Mesendoderm (in vitro differentiated cells): ENCODE results near the gene ABL1.
"Not testable (repeated sequence)": the region's sequence is repeated elsewhere in the genome, so short reads cannot be mapped to it uniquely, and the experiment has no call there.

Source experiments
- DNase-seq: peaks from one replicate; pipeline ENCODE4 v3.0.0; 2013
- H2AK5ac ChIP-seq: 2 replicates; pipeline ENCODE4 v1.6.1; 2013; ENCODE audit warnings: low read length, inconsistent platforms
- H2BK120ac ChIP-seq: 2 replicates; pipeline ENCODE4 v1.6.1; 2013; ENCODE audit warnings: low read depth, mild to moderate bottlenecking, low read length, moderate library complexity, mixed read lengths
- H2BK15ac ChIP-seq: replicated peaks from 2 replicates; pipeline ENCODE4 v1.6.1; 2013; ENCODE audit warnings: low read depth, mild to moderate bottlenecking, moderate library complexity
- H2BK5ac ChIP-seq: 2 replicates; pipeline ENCODE4 v1.6.1; 2013; ENCODE audit warnings: low read length, inconsistent platforms
- H3K18ac ChIP-seq: 2 replicates; pipeline ENCODE4 v1.6.1; 2013; ENCODE audit warnings: mild to moderate bottlenecking, low read length, mixed read lengths
- H3K23ac ChIP-seq: one replicate; pipeline ENCODE4 v1.6.1; 2013; ENCODE audit warnings: low read length
- H3K27ac ChIP-seq: 2 replicates; pipeline ENCODE4 v1.5.1; 2013; ENCODE audit warnings: low read depth, mild to moderate bottlenecking, inconsistent platforms, low read length, moderate library complexity
- H3K27me3 ChIP-seq: 2 replicates; pipeline ENCODE4 v1.6.1; 2013; ENCODE audit warnings: low read length, control low read depth, mild to moderate bottlenecking, inconsistent platforms; ENCODE audit not compliant: insufficient read depth, poor library complexity
- H3K36me3 ChIP-seq: 2 replicates; pipeline ENCODE4 v1.6.1; 2013; ENCODE audit warnings: low read length, inconsistent platforms; ENCODE audit not compliant: control insufficient read depth, insufficient read depth
- H3K4ac ChIP-seq: one replicate; pipeline ENCODE4 v1.6.1; 2013; ENCODE audit warnings: low read depth, mild to moderate bottlenecking, low read length, moderate library complexity
- H3K4me1 ChIP-seq: 2 replicates; pipeline ENCODE4 v1.6.1; 2013; ENCODE audit warnings: low read depth, low read length, inconsistent platforms; ENCODE audit not compliant: control insufficient read depth
- H3K4me2 ChIP-seq: 2 replicates; pipeline ENCODE4 v1.6.1; 2013; ENCODE audit warnings: low read length
- H3K4me3 ChIP-seq: 2 replicates; pipeline ENCODE4 v1.5.1; 2013; ENCODE audit warnings: mild to moderate bottlenecking, low read length
- H3K56ac ChIP-seq: one replicate; pipeline ENCODE4 v1.6.1; 2013; ENCODE audit warnings: low read length
- H3K79me1 ChIP-seq: 2 replicates; pipeline ENCODE4 v1.6.1; 2013; ENCODE audit warnings: low read length, inconsistent platforms
- H3K79me2 ChIP-seq: 2 replicates; pipeline ENCODE4 v1.6.1; 2013; ENCODE audit warnings: mild to moderate bottlenecking, low read length; ENCODE audit not compliant: control insufficient read depth, insufficient read depth
- H3K9ac ChIP-seq: 2 replicates; pipeline ENCODE4 v1.6.1; 2013; ENCODE audit warnings: low read length, inconsistent platforms
- H4K5ac ChIP-seq: one replicate; pipeline ENCODE4 v1.6.1; 2013; ENCODE audit warnings: low read length
- H4K8ac ChIP-seq: one replicate; pipeline ENCODE4 v1.6.1; 2013; ENCODE audit warnings: low read depth, mild to moderate bottlenecking, control low read depth, low read length, moderate library complexity
- WGBS: extraction: QIAGEN DNeasy Blood & Tissue Kit; methylation state at CpG from one replicate; pipeline ENCODE4 v1.1.7; 2013; ENCODE audit warnings: low lambda C conversion rate, missing lambda C conversion rate; ENCODE audit not compliant: insufficient coverage; ENCODE audit errors: extremely low coverage; 5-methylcytosine and 5-hydroxymethylcytosine counted together

Gene ABL1

GRCh38 chr9:130910670-130911069, 75.6 kb downstream of the ABL1 start:
- H3K27me3 ChIP-seq, H2BK15ac ChIP-seq, H4K5ac ChIP-seq, H3K23ac ChIP-seq, H4K8ac ChIP-seq, DNase-seq, H3K27ac ChIP-seq, H3K9ac ChIP-seq, H2BK120ac ChIP-seq, H3K36me3 ChIP-seq, H3K4me1 ChIP-seq, H2BK5ac ChIP-seq, H3K79me1 ChIP-seq, H3K18ac ChIP-seq, H3K56ac ChIP-seq, H3K4me2 ChIP-seq, H3K4ac ChIP-seq, H3K4me3 ChIP-seq, H2AK5ac ChIP-seq, H3K79me2 ChIP-seq: not testable (repeated sequence)
- no CpG with 5 or more reads among the region's 1 CpG for whole genome bisulfite sequencing

- no peak overlapping the region for H2BK5ac ChIP-seq
- H3K9ac ChIP-seq: no peak overlapping the region
- no peaks in the 10 kb centered on the region for H3K4me1 ChIP-seq
- WGBS: no CpG with 5 or more reads among the region's 26 CpGs
- no peak for DNase-seq
- no peak overlapping the region for H2BK120ac ChIP-seq
- no peaks in the 10 kb centered on the region for H3K27me3 ChIP-seq
- no peak overlapping the region for H3K27ac ChIP-seq
- H3K23ac ChIP-seq: no peak overlapping the region
- no peak overlapping the region for H3K56ac ChIP-seq
- H3K79me2 ChIP-seq: no peaks in the 10 kb centered on the region
- no peak overlapping the region for H2AK5ac ChIP-seq
- H3K36me3 ChIP-seq: no peaks in the 10 kb centered on the region
- no peak overlapping the region for H4K8ac ChIP-seq
- no peak overlapping the region for H3K4me3 ChIP-seq
- no peak overlapping the region for H3K4me2 ChIP-seq
- no peak overlapping the region for H3K18ac ChIP-seq
- H2BK15ac ChIP-seq: no peak overlapping the region
- H3K4ac ChIP-seq: no peak overlapping the region
- no peaks in the 10 kb centered on the region for H3K79me1 ChIP-seq
- no peak overlapping the region for H4K5ac ChIP-seq
Observed at GRCh38 chr9:130911254-130912049, 76.4 kb downstream of the ABL1 start.

GRCh38 chr9:130912932-130913598, 78.0 kb downstream of the ABL1 start:
- no peak overlapping the region for H2BK120ac ChIP-seq
- H3K27me3 ChIP-seq: no peaks in the 10 kb centered on the region
- H4K5ac ChIP-seq: no peak overlapping the region
- no peak overlapping the region for H3K23ac ChIP-seq
- WGBS: no CpG with 5 or more reads among the region's 38 CpGs
- no peak overlapping the region for H3K4ac ChIP-seq
- no peaks in the 10 kb centered on the region for H3K79me2 ChIP-seq
- no peaks in the 10 kb centered on the region for H3K36me3 ChIP-seq
- H4K8ac ChIP-seq: no peak overlapping the region
- no peak overlapping the region for H2AK5ac ChIP-seq
- H3K27ac ChIP-seq: no peak overlapping the region
- H2BK5ac ChIP-seq: no peak overlapping the region
- H3K4me2 ChIP-seq: no peak overlapping the region
- H3K79me1 ChIP-seq: no peaks in the 10 kb centered on the region
- H2BK15ac ChIP-seq: no peak overlapping the region
- no peak overlapping the region for H3K18ac ChIP-seq
- no peak overlapping the region for H3K4me3 ChIP-seq
- H3K9ac ChIP-seq: no peak overlapping the region
- DNase-seq: no peak
- peak overlapping the region; percentile 64 for H3K56ac ChIP-seq
- H3K4me1 ChIP-seq: no peaks in the 10 kb centered on the region

GRCh38 chr9:130913599-130914416, 78.8 kb downstream of the ABL1 start:
- Histone ChIP-seq H3K4ac (no peak overlapping the region), H4K5ac (no peak overlapping the region), H3K79me2 (no peaks in the 10 kb centered on the region), H3K18ac (no peak overlapping the region), H3K79me1 (no peaks in the 10 kb centered on the region), H3K36me3 (no peaks in the 10 kb centered on the region), H3K27me3 (no peaks in the 10 kb centered on the region), H3K56ac (peak overlapping the region; percentile 64), H3K4me3 (no peak overlapping the region), H3K9ac (no peak overlapping the region), H3K27ac (no peak overlapping the region), H4K8ac (no peak overlapping the region), H3K4me2 (no peak overlapping the region), H3K4me1 (no peaks in the 10 kb centered on the region), H2BK15ac (no peak overlapping the region), H3K23ac (no peak overlapping the region), H2AK5ac (no peak overlapping the region), H2BK120ac (no peak overlapping the region), H2BK5ac (no peak overlapping the region)
- DNase-seq: no peak
- WGBS: no CpG with 5 or more reads among the region's 23 CpGs

GRCh38 chr9:130914417-130915095, 79.5 kb downstream of the ABL1 start:
- Histone ChIP-seq H2BK5ac (no peak overlapping the region), H3K79me2 (no peaks in the 10 kb centered on the region), H2AK5ac (no peak overlapping the region), H3K18ac (no peak overlapping the region), H4K5ac (no peak overlapping the region), H3K9ac (no peak overlapping the region), H3K36me3 (no peaks in the 10 kb centered on the region), H3K4me3 (no peak overlapping the region), H3K4me2 (no peak overlapping the region), H3K23ac (no peak overlapping the region), H3K27me3 (no peaks in the 10 kb centered on the region), H3K4ac (no peak overlapping the region), H3K56ac (no peak overlapping the region), H2BK120ac (no peak overlapping the region), H4K8ac (no peak overlapping the region), H3K79me1 (no peaks in the 10 kb centered on the region), H2BK15ac (no peak overlapping the region), H3K27ac (no peak overlapping the region), H3K4me1 (no peaks in the 10 kb centered on the region)
- DNase-seq: no peak
- WGBS: no CpG with 5 or more reads among the region's 24 CpGs
